Effector CD8-positive, alpha-beta T cell (primary cell): ENCODE data around the gene FAM53A.
"Not testable (repeated sequence)": the region's sequence is repeated elsewhere in the genome, so short reads cannot be mapped to it uniquely, and the experiment has no call there.

ENCODE experiments used
- DNase-seq: peaks from one replicate; lab custom pipeline; 2025; lab: John Stamatoyannopoulos, UW

The FAM53A gene

DNA sequence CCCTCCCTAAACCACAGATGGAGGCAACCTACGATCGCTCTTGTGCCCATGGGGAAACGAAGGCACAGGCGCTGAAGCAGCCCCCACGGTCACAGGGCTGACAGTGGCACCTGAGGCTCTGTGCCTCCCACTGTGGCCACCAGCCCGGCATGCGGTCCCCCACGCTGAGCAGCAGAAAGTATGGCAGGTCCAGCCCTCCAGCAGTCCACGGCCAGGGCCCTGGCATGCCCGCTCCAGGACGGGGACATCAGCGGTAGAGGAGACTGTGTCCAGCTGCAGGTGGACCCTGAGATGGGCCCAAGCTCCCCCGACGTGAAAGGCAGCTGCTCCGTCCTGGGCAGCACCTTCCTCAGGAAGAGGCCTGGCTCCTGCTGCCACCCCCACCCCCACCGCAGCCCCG is 61.2 kb downstream of the FAM53A start:
- DNase-seq: no peak

DNA sequence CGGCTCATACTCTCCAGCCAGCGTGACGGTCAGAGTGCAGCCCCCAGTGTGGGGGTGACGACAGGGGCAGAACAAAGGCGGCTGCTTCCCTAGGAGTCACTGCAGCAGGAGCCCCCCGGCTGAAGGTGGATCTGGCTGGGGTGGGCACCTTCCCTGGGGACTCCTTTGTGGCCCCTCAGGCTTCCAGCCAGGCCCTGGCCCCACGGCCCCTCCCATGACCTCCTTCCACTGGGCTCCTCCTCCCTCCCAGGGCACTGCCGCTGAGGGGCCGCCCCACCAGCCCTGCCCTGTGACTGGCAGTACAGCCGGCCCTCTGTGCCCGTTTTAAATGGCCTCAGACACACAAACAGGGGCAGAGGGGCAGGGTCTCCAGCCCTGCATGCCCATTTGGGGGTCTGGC is 61.9 kb downstream of the FAM53A start:
- DNase-seq: no peak

DNA sequence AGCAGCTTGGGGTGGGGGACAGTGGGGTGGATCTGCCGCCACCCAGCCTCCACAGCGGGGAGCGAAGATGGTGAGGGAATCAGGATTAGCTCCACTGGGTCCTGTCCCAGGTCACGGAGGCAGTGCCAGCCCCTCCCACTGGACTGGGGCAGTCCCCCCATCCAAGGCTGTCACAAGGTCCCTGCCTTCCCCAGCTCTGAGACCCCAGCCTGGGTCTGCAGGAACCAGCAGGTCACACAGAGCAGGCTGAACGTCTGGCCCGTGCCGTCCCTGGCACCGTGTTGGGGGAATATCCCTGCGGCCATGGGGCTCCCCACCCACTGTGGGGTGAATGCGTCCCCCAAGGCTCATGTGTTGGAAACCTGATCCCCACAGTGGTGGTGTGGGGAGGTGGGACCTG is 62.6 kb downstream of the FAM53A start:
- no peak for DNase-seq

DNA sequence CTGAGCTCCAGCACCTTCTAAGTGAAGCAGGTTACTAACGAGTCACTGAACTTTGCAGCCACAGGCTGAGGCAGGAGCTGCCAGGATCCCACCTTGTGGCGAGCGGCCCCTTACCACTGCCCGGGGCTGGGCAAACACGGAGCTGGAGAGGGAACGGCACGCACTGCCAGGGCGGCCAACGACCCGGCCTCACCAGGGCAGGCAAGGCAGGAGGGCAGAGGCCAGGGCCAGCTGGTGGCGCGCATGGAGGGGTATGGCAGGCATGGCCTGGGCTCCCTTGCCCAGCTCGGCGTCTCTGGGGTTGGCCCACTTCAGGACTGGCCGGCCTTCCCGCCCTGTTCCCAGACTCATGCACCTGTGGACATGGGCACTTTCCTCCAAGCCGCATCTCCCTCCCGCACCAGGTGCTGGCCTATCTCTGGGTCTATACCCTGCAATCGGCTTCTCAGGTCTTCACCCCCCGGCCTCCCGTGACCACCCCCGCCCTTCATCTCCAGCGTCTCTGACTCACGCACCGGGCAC is 64.9 kb downstream of the FAM53A start:
- DNase-seq: no peak

DNA sequence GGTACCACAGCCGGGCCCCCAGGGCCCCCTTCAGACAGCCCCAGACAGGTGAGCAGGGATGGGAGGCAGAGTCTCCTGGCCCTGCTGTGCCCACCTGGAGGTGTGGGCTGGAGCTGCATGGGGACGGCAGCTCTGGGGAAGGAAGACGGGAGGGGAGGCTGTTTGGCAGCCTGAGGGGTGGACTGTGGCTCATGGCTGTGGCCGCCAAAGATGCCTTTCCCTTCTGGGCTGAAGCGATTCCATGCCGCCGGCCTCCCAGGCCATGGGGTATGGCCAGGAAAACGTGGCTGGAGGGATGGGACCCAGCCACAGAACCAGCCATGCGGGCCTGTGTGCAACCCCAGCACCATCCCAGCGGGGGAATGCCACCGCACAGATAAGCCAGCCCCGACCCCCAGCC is 65.7 kb downstream of the FAM53A start:
- DNase-seq: no peak

DNA sequence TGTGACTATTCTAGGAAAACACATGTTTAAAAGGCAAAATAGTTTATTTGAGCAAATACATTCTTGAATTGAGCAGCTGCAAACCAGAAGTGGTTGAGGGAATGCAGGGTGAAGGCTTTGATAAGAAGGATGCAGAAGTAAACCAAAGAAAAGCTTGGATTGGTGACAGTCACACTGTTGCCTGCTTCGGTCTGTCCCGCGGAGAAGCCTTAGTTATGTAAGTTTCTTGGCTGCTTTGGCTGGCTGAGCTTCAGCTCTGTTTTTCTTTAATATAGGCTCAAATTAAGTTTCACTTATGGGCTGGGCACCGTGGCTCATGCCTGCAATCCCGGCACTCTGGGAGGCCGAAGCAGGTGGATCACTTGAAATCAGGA is 67.6 kb downstream of the FAM53A start:
- DNase-seq: no peak

DNA sequence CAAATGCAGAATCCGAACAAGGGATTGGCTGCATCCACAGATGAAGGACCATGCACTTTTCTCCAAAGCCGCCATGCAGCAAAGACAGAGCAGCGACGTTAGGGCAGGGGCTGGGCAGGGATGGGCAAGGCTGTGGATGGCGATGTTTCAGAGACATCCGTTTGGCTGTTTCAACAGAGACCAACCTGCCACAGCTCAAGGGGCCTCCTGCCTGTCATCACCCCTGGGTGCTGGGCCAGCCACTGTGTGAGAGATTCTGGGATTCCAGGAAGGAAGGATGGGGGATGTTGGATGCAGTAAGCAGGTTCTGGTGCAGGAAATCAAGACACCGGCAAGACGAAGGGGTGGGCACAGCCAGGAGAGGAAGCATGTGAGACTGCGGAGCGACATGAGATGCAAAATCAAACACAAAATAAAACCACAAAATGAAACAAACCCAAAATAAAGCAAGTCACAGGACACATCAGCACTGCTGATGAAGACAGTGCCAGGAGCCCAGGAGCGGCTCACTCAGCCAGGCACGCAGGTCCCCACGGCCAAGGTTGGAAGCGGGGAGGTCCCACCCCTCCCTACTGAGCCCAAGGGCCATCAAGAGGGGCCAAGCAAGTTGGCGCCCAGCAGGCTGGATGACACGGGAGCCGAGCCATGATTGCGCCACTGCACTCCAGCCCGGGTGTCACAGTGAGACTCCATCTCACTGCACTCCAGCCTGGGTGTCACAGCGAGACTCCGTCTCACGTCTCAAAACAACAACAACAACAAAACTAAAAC is 68.1 kb downstream of the FAM53A start:
- no peak for DNase-seq

DNA sequence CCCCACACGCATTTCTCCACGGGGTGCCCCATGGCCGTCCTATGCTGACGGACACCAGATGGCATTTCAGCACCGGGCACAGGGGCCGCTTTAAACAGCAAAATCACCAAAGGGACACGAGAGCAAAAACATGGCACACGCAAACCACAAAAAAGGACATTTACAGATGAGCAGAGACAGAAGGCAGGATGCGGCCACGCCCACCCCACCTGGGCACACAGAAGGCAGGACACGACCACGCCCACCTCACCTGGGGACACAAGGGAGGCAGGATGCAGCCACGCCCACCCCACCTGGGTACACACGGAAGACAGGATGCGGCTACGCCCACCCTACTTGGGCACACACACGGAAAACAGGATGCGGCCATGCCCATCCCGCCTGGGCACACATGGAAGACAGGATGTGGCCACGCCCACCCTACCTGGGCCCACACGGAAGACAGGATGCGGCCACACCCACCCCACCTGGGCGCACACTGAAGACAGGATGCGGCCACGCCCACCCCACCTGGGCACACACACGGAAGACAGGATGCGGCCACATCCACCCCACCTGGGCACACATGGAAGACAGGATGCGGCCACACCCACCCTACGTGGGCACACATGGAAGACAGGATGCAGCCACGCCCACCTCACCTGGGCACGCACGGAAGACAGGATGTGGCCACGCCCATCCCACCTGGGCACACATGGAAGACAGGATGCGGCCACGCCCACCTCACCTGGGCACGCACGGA is 69.1 kb downstream of the FAM53A start:
- DNase-seq: no peak

DNA sequence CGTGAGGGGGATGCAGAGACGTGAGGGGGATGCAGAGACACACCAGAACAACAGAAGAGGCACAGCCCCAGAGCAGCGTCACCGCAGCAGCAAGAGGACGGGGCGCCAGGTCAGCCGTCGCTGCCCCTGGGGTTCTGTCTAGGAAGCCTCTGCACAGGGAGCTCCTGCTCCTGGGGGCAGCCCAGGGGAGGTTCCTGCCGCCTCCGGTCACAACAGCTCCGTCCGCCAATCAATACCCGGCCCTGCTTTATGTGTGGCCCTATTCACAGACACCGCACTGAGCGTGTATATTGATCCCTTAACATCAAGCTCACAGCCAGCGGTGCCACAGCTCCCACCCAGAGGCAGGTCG is 69.6 kb downstream of the FAM53A start:
- no peak for DNase-seq

DNA sequence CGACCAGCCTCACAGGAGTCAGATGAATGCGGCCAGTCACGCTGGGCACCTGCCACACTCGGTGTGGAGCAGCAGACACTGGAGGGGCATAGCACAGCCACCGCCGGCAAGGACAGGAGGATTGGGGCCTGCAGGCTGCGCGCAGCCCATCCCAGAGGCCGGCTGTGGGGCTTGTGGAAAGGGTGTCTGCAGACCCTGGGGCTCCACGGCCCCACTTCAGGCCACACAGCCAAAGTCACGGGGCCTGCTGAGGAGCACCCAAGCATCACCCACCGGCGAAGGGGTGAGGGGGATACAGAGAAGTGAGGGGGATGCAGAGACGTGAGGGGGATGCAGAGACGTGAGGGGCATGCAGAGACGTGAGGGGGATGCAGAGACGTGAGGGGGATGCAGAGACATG is 70.1 kb downstream of the FAM53A start:
- DNase-seq: no peak

DNA sequence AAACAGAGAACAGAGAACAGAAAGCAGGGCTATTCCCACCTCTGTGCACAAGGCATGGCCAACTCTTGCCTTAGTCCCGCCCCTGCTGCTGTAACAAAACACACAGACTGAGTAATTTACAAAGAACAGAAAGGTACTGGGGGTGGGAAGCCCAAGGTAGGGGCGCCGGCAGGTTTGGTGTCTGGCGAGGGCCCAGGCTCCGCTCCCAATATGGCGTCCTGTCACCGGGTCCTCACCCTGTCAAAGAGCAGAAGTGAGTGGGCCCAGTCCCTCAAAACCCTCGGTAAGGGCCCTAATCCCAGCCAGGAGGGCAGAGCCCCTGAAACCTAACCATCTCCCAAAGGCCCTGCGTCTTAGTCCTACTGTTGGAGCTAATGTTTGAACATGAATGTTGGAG is 71.0 kb downstream of the FAM53A start:
- no peak for DNase-seq

DNA sequence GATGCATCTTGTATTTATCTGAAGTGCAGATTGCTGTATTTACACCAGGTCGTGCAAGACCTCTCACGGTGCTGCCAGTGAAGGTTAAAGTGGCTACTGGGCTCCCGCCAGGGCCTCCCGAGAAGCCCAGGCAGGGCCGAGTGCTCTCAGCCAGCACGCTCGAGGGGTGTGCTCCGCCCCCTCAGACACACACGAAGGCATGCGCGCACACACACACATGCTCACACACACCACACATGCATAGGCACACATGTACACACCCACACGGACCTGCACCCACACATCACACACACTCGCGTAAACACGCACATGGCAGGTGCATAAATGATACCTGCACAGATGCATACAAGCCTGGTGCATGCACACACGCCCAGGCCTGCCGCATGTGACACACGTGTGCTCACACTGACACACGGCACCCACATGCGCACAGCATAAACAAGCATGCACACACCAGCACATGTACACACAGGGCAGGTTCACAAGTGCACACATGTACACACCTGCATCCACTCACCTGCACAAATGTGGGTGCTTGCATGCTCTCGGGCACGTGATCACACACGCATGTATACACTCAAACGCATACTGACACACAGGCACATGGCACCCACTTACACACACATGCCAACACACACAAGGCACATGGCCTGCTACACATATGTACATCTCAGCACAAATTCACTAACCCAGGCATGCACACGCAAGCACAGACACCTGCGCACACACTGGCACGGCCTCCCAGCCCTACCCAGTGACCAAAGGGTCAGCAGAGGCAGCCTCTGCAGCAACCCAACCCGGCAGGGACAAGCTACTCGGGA is 71.6 kb downstream of the FAM53A start:
- no peak for DNase-seq

DNA sequence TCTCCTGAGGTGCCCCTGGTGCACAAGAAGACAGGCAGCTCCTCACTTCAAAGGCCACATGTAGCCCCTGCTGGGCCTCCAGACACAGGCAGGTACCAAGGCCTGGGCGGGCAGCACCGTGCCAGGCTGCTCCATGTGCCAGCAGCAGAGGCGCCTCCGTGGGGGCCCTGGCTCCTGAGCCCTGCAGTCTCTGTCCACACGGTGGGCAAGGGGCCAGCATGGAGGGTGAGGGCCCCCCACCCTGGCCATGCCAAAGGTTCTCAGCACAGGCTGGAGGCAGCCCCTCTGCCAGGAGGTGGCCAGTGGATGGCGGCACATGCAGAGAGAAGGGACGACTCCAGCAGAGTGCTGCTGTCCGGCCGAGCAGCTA is 72.6 kb downstream of the FAM53A start:
- DNase-seq: no peak

DNA sequence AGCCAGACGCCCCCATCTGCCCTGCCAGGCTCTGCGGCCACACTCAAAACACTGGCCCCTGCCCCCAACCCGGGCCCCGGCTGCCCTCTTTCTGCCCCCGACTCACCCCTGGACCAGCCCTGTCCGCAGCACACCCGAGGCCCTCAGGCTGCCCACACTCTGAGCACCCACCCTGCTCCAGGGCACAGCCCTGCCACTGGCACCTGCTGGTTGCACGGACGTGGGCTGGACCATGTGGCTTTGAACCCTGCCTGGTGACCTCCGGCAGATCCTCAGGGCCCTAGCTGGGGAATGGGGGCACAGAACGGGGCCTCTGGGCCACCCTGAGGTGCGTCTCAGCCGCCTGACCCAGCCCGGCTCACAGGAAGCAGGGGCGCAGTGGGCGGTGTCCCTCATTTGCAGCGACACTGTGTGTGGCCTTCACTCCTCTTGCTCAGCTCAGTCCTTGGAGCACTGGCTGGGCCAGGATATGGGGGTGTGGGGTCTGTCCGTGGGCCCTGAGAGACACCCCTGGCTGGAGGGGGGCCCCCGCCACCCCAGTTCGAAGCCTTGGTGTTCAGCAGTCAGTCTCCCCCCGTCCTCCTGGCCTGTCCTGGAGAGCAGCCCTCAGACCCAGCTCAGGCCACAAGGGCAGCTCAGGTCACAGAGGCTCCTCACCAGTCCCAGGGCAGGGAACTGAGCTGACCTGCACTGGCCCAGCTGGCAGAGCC is 73.2 kb downstream of the FAM53A start:
- no peak for DNase-seq

DNA sequence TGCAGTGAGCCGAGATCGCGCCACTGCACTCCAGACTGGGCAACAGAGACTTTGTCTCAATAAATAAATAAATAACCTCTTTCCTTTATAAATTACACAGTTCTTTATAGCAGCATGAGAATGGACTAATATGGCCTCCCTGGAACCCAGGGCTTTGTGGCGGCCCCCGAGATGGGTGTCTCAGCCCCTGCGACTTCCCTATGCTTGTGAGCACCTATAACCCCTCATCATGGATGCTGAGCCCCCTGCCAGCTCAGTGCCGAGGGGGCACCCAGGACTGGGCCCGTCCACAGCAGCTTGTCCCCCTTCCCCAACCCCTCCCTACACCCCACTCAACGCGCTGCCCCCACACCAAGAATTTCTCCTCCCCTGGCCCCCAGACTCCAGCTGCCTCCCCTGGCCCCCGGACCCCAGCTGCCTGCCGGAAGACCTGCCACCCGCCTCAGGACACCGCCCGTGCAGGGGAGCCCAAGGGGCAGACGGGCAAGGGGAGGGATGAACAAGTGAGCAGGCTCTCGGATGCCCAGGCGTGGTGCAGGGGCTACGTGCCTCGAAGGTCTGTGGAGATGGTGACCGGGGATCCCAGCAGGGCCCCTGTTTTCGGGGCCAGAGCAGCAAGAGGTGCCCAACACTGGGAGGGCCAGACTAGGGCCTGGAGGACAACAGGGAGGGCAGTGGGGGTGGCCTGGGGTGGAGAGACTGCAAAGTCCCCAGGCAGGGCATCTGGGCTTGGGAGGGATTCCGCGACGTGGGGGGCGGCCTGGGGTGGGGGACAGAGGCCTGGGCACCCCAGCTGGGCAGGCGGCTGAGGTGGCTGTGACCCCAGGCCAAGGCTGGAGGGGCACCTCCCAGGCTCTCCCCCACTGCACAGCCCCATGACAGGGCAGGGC is 74.0 kb downstream of the FAM53A start:
- no peak for DNase-seq

DNA sequence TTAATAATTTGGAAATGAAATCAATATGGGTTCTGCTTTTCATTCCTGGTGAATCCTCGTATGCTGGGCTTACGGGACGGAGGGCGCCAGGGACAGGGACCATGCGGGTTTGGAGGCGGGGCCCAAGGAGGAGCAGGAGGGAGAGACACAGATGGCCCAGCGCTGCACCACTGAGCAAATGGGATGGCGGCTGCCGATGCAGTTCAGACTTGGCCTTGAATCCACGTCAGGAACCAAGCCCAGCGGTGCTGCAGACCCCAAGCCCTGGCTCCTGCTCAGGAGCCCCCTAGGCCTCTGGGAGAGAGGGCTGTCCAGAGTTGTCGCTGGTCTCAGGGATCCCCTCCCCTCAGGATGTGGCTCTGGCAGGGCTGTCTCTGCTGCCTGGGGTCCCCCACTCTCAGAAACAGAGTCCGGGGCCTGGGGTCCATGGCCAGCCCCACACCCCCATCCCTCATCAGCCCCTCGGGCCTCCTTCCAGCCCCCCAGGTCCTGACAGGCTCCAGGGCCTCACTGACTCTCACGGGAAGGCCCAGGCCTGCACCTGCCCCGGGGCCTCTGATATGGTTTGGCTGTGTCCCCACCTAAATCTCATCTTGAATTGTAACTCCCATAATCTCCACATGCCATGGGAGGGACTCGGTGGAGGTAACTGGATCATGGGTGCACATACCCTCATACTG is 75.2 kb downstream of the FAM53A start:
- no peak for DNase-seq

DNA sequence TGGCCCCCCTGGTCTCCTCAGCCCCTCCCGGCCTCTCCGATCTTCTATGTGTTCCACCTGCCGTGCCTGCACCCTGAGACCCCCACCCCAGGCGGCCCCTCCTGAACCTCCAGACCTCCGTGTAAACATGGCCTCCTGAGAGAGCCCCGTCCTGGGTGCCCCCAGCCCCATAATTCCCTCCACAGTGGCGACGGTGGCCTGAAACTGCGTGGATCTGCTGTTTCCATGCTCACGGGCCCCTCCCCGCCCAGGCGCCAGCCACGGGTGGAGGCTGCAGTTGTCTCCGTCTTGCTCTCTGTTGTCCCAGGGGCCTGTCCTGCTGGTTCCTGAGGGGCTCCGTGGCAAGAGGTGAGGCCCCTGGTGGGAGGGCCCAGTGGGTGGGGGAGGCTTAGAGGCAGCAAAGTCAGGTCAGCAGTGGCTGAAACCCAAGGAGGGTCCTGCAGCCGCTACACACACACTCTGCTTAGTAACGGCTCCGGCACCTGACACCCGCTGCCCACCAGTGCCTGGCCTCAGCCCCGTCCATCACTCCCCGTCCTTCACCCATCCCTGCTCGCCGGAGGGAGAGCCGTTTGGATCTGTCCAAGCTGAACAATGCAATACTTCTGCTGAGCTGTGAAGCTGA is 75.8 kb downstream of the FAM53A start:
- DNase-seq: no peak

DNA sequence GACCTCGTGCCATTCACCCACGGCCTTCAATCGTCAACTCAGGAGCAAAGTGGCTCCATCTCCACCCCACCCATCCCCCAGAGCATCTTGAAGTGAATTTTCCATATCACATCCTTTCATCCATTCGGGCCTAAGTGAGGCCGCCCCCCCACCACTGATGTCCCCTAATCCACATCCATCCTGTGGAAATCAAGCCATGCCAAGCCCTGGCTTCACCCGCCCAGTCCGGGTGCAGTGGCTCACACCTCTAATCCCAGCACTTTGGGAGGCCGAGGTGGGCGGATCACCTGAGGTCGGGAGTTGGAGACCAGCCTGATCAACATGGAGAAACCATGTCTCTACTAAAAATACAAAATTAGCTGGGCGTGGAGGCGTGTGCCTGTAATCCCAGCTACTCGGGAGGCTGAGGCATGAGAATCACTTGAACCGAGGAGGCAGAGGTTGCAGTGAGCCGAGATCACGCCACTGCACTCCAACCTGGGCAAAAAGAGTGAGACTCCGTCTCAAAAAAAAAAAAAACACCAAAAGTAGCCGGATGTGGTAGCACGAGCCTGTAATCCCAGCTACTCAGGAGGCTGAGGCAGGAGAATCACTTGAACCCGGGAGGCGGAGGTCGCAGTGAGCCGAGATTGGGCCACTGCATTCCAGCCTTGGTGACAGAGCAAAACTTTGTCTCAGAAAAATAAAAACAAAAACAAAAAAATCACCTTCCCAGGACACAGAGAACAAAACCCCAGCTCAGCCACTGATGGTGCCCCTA is 76.5 kb downstream of the FAM53A start:
- DNase-seq: not testable (repeated sequence)

DNA sequence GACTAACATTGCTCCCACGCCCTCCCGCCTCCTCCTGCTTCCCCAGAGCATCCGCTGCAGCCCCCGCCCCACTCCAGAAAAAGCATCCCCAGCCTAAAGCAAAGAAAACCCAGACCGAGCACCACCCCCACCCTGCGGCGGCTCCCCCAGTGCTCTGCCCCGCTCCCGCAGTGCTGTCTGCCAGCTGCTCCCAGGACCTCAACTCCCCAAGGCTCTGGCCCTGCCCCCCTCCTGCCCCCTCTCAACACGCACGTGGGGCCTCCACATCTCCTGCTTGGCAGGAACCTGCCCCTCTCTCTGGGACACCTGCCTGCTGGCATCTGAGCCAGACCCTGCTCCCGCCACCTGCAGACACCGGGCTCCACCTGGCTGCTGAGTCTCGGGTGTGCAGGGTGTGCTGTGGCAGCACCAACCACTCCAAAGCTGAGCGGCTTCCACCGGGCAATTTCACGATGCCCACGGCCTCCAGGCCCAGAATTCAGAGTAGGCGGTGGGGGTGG is 79.4 kb downstream of the FAM53A start:
- DNase-seq: no peak
